Gastroesophageal sphincter (tissue), 3 donors: ENCODE results near the gene NFIA.
A peak's percentile ranks its signal among the peaks of the same experiment; 100 is the strongest.

ENCODE experiments used
- CTCF ChIP-seq, 4 experiments: fragments of 200-600 bp in 2 of 4; fragments of 450-650 bp in 2 of 4; sonication (generic) in 1 of 4; IDR thresholded peaks; one replicate each; pipeline ENCODE4 v1.5.1; 2017 to 2019; ENCODE audit warnings: antibody characterized with exemption in 4 of 4, mild to moderate bottlenecking in 2 of 4, moderate library complexity in 2 of 4
- POLR2A ChIP-seq, 2 donors: fragments of 450-650 bp; IDR thresholded peaks; one replicate each; pipeline ENCODE4 v1.6.1; 2017; ENCODE audit warnings: antibody characterized with exemption in 2 of 2, mild to moderate bottlenecking in 2 of 2, moderate library complexity in 1 of 2
- POLR2AphosphoS5 ChIP-seq: sonication (generic); formaldehyde crosslinking; IDR thresholded peaks from one replicate; pipeline ENCODE4 v1.6.1; 2017; ENCODE audit warnings: antibody characterized with exemption

GRCh38 chr1:61055110-61055614 is 27.2 kb upstream of the NFIA start:
- no peak for TF ChIP-seq POLR2A (IDR thresholded peaks at IDR 0.05)
- TF ChIP-seq CTCF (IDR thresholded peaks at IDR 0.05) = no peak
- TF ChIP-seq POLR2AphosphoS5 = peak; percentile 64
